VCaP (cell line): ENCODE measurements around the gene CNN2.

Source experiments
- H3K27ac ChIP-seq: fragments of 450-650 bp; 2 replicates; pipeline ENCODE4 v1.5.1; 2017
- TF ChIP-seq, protein P1 (sequence below): fragments of 450-650 bp; conservative IDR thresholded peaks from 2 replicates; pipeline ENCODE4 v1.5.1; 2017; ENCODE audit warnings: mild to moderate bottlenecking, moderate library complexity

The CNN2 gene

DNA sequence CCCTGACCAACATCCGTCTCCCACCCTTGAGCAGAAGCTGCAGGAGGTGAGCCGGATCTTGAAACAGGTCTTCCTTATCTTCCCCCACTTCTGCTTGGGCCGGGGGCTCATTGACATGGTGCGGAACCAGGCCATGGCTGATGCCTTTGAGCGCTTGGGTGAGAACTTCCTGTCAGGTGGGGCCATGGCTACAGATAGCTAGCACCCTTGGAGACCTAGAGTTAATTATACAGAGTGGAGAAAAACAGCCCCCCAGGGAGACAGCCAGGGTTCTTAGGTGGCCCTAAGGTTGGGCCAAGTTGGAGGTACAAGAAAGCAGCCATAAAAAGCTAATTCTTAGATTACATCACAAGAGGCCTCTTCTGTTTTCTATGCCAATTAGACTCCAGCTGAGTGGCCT is 31.7 kb downstream of the CNN2 start:
- H3K27ac ChIP-seq, result no peak overlapping the region
- TF ChIP-seq, protein P1, sequence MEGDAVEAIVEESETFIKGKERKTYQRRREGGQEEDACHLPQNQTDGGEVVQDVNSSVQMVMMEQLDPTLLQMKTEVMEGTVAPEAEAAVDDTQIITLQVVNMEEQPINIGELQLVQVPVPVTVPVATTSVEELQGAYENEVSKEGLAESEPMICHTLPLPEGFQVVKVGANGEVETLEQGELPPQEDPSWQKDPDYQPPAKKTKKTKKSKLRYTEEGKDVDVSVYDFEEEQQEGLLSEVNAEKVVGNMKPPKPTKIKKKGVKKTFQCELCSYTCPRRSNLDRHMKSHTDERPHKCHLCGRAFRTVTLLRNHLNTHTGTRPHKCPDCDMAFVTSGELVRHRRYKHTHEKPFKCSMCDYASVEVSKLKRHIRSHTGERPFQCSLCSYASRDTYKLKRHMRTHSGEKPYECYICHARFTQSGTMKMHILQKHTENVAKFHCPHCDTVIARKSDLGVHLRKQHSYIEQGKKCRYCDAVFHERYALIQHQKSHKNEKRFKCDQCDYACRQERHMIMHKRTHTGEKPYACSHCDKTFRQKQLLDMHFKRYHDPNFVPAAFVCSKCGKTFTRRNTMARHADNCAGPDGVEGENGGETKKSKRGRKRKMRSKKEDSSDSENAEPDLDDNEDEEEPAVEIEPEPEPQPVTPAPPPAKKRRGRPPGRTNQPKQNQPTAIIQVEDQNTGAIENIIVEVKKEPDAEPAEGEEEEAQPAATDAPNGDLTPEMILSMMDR, result no peak

DNA sequence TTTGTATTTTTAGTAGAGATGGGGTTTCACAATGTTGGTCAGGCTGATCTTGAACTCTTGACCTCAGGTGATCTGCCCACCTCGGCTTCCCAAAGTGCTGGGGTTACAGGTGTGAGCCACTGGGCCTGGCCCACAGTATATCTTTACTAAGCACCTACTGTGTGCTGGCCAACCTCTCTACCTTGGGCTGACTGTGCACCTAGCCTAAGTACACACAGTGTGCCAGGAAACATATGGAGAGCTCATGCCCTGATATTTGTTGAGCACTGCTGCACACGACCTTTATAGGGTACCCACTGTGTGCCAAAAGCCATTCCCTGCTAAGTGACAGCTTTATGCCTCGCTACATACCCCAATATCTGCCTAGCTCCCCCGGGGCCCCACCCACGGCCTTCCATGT is 34.3 kb downstream of the CNN2 start:
- H3K27ac ChIP-seq, result no peak overlapping the region
- TF ChIP-seq, protein P1, result no peak

DNA sequence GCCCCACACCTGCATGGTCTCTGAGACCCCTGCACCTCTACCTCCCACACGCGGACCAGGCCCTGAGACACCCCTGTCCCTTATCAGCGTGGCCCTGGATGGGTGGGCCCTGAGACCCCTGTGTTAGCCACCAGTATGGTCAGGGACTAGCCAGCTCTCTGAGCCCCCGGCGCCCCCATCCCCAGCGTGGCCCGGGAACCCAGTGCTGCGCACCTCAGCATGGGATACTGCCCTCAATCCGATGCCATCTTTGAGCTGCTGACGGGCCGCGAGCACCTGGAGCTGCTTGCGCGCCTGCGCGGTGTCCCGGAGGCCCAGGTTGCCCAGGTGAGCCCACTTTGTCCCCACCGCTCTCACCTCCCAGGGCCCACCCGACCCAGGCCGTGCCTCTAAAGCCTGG is 35.6 kb downstream of the CNN2 start:
- H3K27ac ChIP-seq, result no peak overlapping the region
- TF ChIP-seq, protein P1, result no peak

DNA sequence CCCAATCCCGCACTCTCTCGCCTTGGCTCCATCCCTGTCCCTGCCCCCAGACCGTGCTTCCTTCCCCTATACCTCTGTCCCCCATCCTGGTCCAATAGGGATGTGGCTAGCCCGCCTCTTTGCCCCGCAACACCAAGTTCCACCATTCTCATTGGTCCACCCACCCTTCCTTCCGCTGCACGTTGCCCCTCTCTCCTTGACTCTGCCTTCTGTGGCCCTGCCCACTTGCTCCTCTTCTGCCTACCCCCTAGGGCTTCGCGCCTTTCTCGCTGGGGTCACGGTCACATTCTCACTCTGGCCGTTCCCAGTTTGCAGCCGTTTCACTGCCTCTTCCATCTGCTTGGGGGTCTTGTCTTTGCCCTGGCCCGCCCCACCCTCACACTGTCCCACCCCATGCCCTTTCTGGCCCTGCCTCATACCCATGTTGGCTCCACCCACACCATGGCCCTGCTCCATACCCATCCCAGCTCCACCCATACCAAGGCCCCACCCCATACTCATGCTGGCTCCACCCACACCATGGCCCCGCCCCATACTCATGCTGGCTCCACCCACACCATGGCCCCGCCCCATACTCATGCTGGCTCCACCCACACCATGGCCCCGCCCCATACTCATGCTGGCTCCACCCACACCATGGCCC is 36.1 kb downstream of the CNN2 start:
- H3K27ac ChIP-seq, result no peak overlapping the region
- TF ChIP-seq, protein P1, result no peak

DNA sequence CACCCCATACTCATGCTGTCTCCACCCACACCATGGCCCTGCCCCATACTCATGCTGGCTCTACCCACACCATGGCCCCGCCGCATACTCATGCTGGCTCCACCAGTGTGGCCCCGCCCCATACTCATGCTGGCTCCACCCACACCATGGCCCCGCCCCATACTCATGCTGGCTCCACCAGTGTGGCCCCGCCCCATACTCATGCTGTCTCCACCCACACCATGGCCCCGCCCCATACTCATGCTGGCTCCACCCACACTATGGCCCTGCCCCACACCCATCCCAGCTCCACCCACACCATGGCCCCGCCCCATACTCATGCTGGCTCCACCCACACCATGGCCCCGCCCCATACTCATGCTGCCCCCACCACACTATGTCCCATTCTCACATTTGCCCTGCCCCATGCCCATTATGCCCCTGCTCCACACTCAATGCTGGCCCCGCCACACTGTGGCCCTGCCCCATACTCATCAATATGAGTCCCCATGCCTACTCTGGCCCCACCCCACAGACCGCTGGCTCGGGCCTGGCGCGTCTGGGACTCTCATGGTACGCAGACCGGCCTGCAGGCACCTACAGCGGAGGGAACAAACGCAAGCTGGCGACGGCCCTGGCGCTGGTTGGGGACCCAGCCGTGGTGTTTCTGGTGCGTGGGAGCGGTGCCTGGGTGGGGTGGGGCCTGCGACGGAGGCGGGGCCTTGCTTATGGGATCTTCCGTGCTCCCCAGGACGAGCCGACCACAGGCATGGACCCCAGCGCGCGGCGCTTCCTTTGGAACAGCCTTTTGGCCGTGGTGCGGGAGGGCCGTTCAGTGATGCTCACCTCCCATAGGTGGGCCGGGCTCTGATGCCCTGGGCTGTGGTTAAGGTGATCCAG is 36.9 kb downstream of the CNN2 start:
- TF ChIP-seq, protein P1, result no peak
- H3K27ac ChIP-seq, result no peak overlapping the region

DNA sequence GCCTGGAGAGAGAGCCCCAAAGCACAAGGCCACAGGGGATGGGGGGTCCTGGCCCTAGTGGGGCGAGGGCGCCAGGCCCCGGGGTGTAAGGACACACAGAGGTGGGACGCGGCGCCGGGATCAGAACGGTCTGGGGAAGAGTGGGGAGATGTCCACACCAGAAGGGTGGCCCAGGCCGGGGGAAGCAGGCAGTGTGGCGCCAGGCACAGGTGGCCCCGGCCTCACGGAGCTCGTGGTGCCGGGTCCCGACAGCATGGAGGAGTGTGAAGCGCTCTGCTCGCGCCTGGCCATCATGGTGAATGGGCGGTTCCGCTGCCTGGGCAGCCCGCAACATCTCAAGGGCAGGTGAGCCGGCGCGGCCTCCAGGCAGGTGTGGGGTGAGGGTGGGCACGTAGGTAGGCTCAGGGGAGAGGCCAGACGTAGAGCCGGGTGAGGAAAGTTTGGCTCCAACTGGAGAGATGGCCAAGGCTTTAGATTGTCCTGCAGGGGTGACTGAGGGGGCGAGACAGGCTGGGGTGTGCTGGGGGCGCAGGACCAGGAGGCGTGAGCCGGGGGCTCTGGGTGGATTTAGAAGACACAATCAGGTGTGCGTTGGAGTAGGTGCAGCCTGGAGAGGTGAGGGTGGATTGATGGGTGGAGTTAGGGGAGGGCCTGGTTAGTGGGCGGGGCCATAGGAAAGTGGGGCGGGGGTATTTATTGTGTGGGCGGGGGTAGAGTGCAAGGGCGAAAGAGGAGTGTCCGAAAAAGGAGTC is 37.7 kb downstream of the CNN2 start:
- TF ChIP-seq, protein P1, result no peak
- H3K27ac ChIP-seq, result no peak overlapping the region
